ENCODE data around the gene CAPN7.
"Not testable (repeated sequence)": the region's sequence is repeated elsewhere in the genome, so short reads cannot be mapped to it uniquely, and the experiment has no call there.

Gene CAPN7

GRCh38 chr3:15205934-15206661 lies at the start of gene CAPN7:
Gene CAPN7 (plus strand): TSS chr3:15206246. CDS start chr3:15206496, 250 bp downstream.
- peak; percentile 93 for DNase-seq

- no peak for DNase-seq
Observed at GRCh38 chr3:15157441-15157840, 48.6 kb upstream of the CAPN7 start.

- DNase-seq, result no peak
Observed at GRCh38 chr3:15159501-15160136, 46.4 kb upstream of the CAPN7 start.

GRCh38 chr3:15160662-15161061 lies 45.4 kb upstream of the CAPN7 start:
- DNase-seq, result no peak

- no peak for DNase-seq
Observed at GRCh38 chr3:15161133-15161532, 44.9 kb upstream of the CAPN7 start.

- not testable (repeated sequence) for DNase-seq
Observed at GRCh38 chr3:15163656-15164055, 42.4 kb upstream of the CAPN7 start.

- DNase-seq, result no peak
Observed at GRCh38 chr3:15164340-15164739, 41.7 kb upstream of the CAPN7 start.

GRCh38 chr3:15165061-15165460 lies 41.0 kb upstream of the CAPN7 start:
- no peak for DNase-seq

GRCh38 chr3:15166391-15166790 lies 39.7 kb upstream of the CAPN7 start:
- DNase-seq, result not testable (repeated sequence)

- DNase-seq, result no peak
Observed at GRCh38 chr3:15171096-15171495, 35.0 kb upstream of the CAPN7 start.

GRCh38 chr3:15172806-15173205 lies 33.2 kb upstream of the CAPN7 start:
- DNase-seq, result no peak

GRCh38 chr3:15174953-15175352 lies 31.1 kb upstream of the CAPN7 start:
- no peak for DNase-seq

- DNase-seq, result no peak
Observed at GRCh38 chr3:15175605-15176004, 30.4 kb upstream of the CAPN7 start.

- DNase-seq, result no peak
Observed at GRCh38 chr3:15180042-15180611, 25.9 kb upstream of the CAPN7 start.

GRCh38 chr3:15181511-15181910 lies 24.5 kb upstream of the CAPN7 start:
- no peak for DNase-seq

GRCh38 chr3:15181963-15182362 lies 24.1 kb upstream of the CAPN7 start:
- DNase-seq, result no peak

- DNase-seq, result no peak
Observed at GRCh38 chr3:15183011-15183410, 23.0 kb upstream of the CAPN7 start.

GRCh38 chr3:15185404-15185803 lies 20.6 kb upstream of the CAPN7 start:
- no peak for DNase-seq

- DNase-seq, result no peak
Observed at GRCh38 chr3:15186101-15186476, 20.0 kb upstream of the CAPN7 start.

GRCh38 chr3:15186477-15187164 lies 19.4 kb upstream of the CAPN7 start:
- not testable (repeated sequence) for DNase-seq

- DNase-seq, result no peak
Observed at GRCh38 chr3:15197340-15198029, 8.6 kb upstream of the CAPN7 start.

GRCh38 chr3:15198686-15199085 lies 7.4 kb upstream of the CAPN7 start:
- no peak for DNase-seq

GRCh38 chr3:15199493-15200105 lies 6.4 kb upstream of the CAPN7 start:
- no peak for DNase-seq

Measured in HCEC 1CT (cell line).